ENCODE measurements around the gene SNX13. TPM values are rescaled to one million over a fixed set of nuclear protein-coding genes. Genes with fewer than 3 reads are reported as not detected.

Gene SNX13
- total and polyA plus RNA-seq, 2 experiments from 2014 or later = 17.4 to 57.6 TPM

GRCh38 chr7:17863809-17864143 lies 76.5 kb downstream of the SNX13 start:
- no peak overlapping the region for H3K4me3 ChIP-seq
- H4K20me1 ChIP-seq (ENCODE audit: insufficient read depth, poor library complexity, severe bottlenecking) = no peaks in the 10 kb centered on the region
- no peak for TF ChIP-seq EZH2 (IDR thresholded peaks at IDR 0.05; ENCODE audit: borderline replicate concordance)
- TF ChIP-seq EZH2phosphoT487 (IDR thresholded peaks at IDR 0.05; ENCODE audit: low read depth, severe bottlenecking, unreplicated experiment) = no peak
- TF ChIP-seq CTCF (IDR thresholded peaks at IDR 0.05; ENCODE audit: poor library complexity) = no peak
- no peak overlapping the region for H3K4me2 ChIP-seq
- peaks cover 3% of the 10 kb centered on the region for H3K79me2 ChIP-seq
- no peak overlapping the region for H3K27ac ChIP-seq
- H3K27me3 ChIP-seq = no peaks in the 10 kb centered on the region
- peaks cover 8% of the 10 kb centered on the region for H3K9me3 ChIP-seq (ENCODE audit: low read depth)
- H3K4me1 ChIP-seq (ENCODE audit: insufficient read depth) = no peaks in the 10 kb centered on the region
- H3K9me2 ChIP-seq (replicated peaks; ENCODE audit: insufficient read depth) = no peaks in the 10 kb centered on the region
- H2AFZ ChIP-seq = no peak overlapping the region
- no peak for DNase-seq (ENCODE audit: low spot score)
- no peaks in the 10 kb centered on the region for H3K36me3 ChIP-seq (replicated peaks; ENCODE audit: insufficient read depth, low read depth)

GRCh38 chr7:17863095-17863808 lies 77.0 kb downstream of the SNX13 start:
- no peak overlapping the region for H3K4me2 ChIP-seq
- H2AFZ ChIP-seq = no peak overlapping the region
- 88% methylated on average over 7 of the region's 7 CpGs for WGBS (ENCODE audit: low lambda C conversion rate, missing lambda C conversion rate)
- H3K4me1 ChIP-seq (ENCODE audit: insufficient read depth) = no peaks in the 10 kb centered on the region
- H3K27me3 ChIP-seq = no peaks in the 10 kb centered on the region
- no peaks in the 10 kb centered on the region for H4K20me1 ChIP-seq (ENCODE audit: insufficient read depth, poor library complexity, severe bottlenecking)
- TF ChIP-seq EZH2phosphoT487 (IDR thresholded peaks at IDR 0.05; ENCODE audit: low read depth, severe bottlenecking, unreplicated experiment) = no peak
- TF ChIP-seq EZH2 (IDR thresholded peaks at IDR 0.05; ENCODE audit: borderline replicate concordance) = no peak
- no peak for TF ChIP-seq CTCF (IDR thresholded peaks at IDR 0.05; ENCODE audit: poor library complexity)
- H3K9me2 ChIP-seq (replicated peaks; ENCODE audit: insufficient read depth) = no peaks in the 10 kb centered on the region
- H3K27ac ChIP-seq = no peak overlapping the region
- peaks cover 8% of the 10 kb centered on the region for H3K9me3 ChIP-seq (ENCODE audit: low read depth)
- peaks cover 3% of the 10 kb centered on the region for H3K79me2 ChIP-seq
- H3K4me3 ChIP-seq = no peak overlapping the region
- DNase-seq (ENCODE audit: low spot score) = no peak
- no peaks in the 10 kb centered on the region for H3K36me3 ChIP-seq (replicated peaks; ENCODE audit: insufficient read depth, low read depth)

DNA sequence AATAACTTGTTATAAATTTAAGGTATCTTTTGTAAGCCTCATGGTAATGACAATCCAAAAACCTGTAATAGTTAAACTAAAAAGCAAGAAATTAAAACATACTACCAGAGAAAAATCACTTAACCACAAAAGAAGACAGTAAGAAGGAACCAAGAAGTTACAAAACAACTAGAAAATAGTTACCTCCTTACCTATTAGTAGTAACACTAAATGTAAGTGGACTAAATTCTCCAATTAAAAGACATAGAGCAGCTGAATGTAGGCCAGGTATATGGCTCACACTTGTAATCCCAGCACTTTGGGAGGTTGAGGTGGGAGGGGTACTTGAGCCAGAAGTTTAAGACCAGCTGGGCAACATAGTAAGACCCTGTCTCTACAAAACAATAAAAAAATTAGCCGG lies 84.0 kb downstream of the SNX13 start:
- no peaks in the 10 kb centered on the region for H3K9me2 ChIP-seq (replicated peaks; ENCODE audit: insufficient read depth)
- no peaks in the 10 kb centered on the region for H3K36me3 ChIP-seq (replicated peaks; ENCODE audit: insufficient read depth, low read depth)
- 100% methylated on average over 1 of the region's 1 CpG for WGBS (ENCODE audit: low lambda C conversion rate, missing lambda C conversion rate)
- H4K20me1 ChIP-seq (ENCODE audit: insufficient read depth, poor library complexity, severe bottlenecking) = no peaks in the 10 kb centered on the region
- no peaks in the 10 kb centered on the region for H3K4me1 ChIP-seq (ENCODE audit: insufficient read depth)
- H3K27me3 ChIP-seq = no peaks in the 10 kb centered on the region
- no peaks in the 10 kb centered on the region for H3K79me2 ChIP-seq
- no peak for DNase-seq (ENCODE audit: low spot score)
- H3K9me3 ChIP-seq (ENCODE audit: low read depth) = no peaks in the 10 kb centered on the region
- H3K27ac ChIP-seq = no peak overlapping the region
- no peak overlapping the region for H3K4me2 ChIP-seq
- no peak overlapping the region for H3K4me3 ChIP-seq
- TF ChIP-seq EZH2 (IDR thresholded peaks at IDR 0.05; ENCODE audit: borderline replicate concordance) (no peak), EZH2phosphoT487 (IDR thresholded peaks at IDR 0.05; ENCODE audit: low read depth, severe bottlenecking, unreplicated experiment) (no peak), CTCF (IDR thresholded peaks at IDR 0.05; ENCODE audit: poor library complexity) (no peak)
- no peak overlapping the region for H2AFZ ChIP-seq

Measured in hepatocyte (in vitro differentiated cells).